ENCODE data around the gene CAPN11.
"Not testable (repeated sequence)": the region's sequence is repeated elsewhere in the genome, so short reads cannot be mapped to it uniquely, and the experiment has no call there.

CAPN11 gene

GRCh38 chr6:44228031-44228430 lies 69.4 kb downstream of the CAPN11 start:
- DNase-seq (ENCODE audit: low read depth, low spot score): no peak

- DNase-seq (ENCODE audit: low read depth, low spot score): no peak
Measured at GRCh38 chr6:44228433-44228832, 69.8 kb downstream of the CAPN11 start.

- no peak for DNase-seq (ENCODE audit: low read depth, low spot score)
Measured at GRCh38 chr6:44228836-44229235, 70.2 kb downstream of the CAPN11 start.

- no peak for DNase-seq (ENCODE audit: low read depth, low spot score)
Measured at GRCh38 chr6:44229376-44230033, 70.9 kb downstream of the CAPN11 start.

DNA sequence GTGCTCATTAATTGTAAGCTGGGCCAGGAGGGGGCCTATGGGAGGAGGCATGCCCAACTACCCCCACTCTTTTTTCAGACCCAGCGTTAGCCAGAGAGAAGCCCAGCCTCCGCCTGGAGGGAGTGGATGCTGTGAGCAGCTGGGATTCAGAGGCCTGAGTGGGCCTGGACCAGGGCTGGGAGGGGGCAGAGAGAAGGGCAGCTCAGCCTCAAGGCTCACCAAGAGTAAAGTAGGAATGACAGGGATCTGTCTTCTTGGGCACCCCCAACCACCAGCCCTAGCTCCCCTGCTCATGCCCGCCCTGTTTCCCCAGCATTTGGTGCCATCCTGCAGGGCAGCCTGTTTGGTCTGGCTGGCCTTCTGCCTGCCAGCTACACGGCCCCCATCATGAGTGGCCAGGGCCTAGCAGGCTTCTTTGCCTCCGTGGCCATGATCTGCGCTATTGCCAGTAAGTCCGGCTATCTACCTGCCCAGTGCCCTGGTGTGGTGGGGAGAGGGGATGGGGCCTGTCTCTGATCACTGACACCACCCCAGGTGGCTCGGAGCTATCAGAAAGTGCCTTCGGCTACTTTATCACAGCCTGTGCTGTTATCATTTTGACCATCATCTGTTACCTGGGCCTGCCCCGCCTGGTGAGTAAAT lies 71.5 kb downstream of the CAPN11 start:
- no peak for DNase-seq (ENCODE audit: low read depth, low spot score)

DNA sequence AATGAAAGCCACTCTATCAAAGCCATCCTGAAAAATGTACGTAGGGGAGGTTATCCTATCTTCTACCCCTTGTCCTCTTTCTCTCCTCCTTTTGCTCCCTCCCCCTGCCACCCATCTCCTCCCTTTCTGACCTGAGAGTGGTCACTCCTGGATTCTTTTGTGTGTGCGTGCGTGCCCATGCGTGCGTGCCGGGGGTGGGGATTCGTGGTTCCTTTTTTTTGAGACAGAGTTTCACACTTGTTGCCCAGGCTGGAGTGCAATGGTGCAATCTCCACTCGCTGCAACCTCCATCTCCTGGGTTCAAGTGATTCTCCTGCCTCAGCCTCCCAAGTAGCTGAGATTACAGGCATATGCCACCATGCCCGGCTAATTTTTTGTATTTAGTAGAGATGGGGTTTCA lies 72.8 kb downstream of the CAPN11 start:
- DNase-seq (ENCODE audit: low read depth, low spot score): not testable (repeated sequence)

DNA sequence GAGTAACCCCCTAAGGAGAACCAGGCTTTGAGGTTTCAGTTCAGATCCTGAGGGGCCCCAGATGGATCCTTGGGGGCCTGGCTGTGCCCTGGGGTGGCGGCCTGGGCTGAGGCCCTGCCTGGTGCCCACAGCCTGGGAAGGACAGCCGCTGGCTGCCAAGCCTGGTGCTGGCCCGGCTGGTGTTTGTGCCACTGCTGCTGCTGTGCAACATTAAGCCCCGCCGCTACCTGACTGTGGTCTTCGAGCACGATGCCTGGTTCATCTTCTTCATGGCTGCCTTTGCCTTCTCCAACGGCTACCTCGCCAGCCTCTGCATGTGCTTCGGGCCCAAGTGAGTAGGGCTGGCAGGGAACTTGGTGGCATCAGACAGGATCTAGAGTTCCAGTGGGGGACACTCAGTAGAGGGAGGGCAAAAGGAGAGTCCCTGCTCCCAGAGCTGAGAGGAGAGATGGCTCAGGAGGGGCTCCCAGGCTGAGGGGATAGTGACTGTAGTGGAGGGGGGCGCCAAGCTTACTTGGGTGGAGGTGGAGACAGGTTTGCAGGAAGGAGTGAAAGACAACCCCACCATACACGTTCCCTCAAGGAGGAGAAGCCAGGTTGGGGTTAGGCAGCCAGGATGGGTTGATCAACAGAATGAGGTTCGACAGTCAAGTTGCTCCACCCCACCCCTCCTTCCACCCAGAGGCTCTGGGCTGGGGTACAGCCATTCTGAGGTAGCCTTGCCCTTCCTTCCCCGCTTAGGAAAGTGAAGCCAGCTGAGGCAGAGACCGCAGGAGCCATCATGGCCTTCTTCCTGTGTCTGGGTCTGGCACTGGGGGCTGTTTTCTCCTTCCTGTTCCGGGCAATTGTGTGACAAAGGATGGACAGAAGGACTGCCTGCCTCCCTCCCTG lies 74.3 kb downstream of the CAPN11 start:
- DNase-seq (ENCODE audit: low read depth, low spot score): no peak

DNA sequence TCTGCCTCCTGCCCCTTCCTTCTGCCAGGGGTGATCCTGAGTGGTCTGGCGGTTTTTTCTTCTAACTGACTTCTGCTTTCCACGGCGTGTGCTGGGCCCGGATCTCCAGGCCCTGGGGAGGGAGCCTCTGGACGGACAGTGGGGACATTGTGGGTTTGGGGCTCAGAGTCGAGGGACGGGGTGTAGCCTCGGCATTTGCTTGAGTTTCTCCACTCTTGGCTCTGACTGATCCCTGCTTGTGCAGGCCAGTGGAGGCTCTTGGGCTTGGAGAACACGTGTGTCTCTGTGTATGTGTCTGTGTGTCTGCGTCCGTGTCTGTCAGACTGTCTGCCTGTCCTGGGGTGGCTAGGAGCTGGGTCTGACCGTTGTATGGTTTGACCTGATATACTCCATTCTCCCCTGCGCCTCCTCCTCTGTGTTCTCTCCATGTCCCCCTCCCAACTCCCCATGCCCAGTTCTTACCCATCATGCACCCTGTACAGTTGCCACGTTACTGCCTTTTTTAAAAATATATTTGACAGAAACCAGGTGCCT lies 75.0 kb downstream of the CAPN11 start:
- DNase-seq (ENCODE audit: low read depth, low spot score): no peak

All from astrocyte of the hippocampus (primary cell).